Measurements from ENCODE around the gene SHISAL2B. TPM values are rescaled to one million over a fixed set of nuclear protein-coding genes. Genes with fewer than 3 reads are reported as not detected.

SHISAL2B gene
- not detected in 2 replicates for total RNA-seq (ENCODE audit: low replicate concordance)

GRCh38 chr5:64690417-64691151, at the start of gene SHISAL2B:
Gene SHISAL2B (plus strand): TSS chr5:64690503. CDS start chr5:64690624, 121 bp downstream.
- peak; percentile 12 for DNase-seq (ENCODE audit: low read depth)
- TF ChIP-seq CTCF (IDR thresholded peaks at IDR 0.05; ENCODE audit: insufficient read depth, low read length) = no peak
- peak within 1 kb of the TSS; percentile 49 for H3K4me3 ChIP-seq (ENCODE audit: low read depth, low read length)

GRCh38 chr5:64644831-64645230, 45.5 kb upstream of the SHISAL2B start:
- no peak for TF ChIP-seq CTCF (IDR thresholded peaks at IDR 0.05; ENCODE audit: insufficient read depth, low read length)
- H3K4me3 ChIP-seq (ENCODE audit: low read depth, low read length) = no peak overlapping the region
- no peak for DNase-seq (ENCODE audit: low read depth)

- no peak for DNase-seq (ENCODE audit: low read depth)
- H3K4me3 ChIP-seq (ENCODE audit: low read depth, low read length) = no peak overlapping the region
- TF ChIP-seq CTCF (IDR thresholded peaks at IDR 0.05; ENCODE audit: insufficient read depth, low read length) = no peak
These were observed 44.1 kb upstream of the SHISAL2B start for GRCh38 chr5:64646169-64646568.

- peak; percentile 5 for DNase-seq (ENCODE audit: low read depth)
- TF ChIP-seq CTCF (IDR thresholded peaks at IDR 0.05; ENCODE audit: insufficient read depth, low read length) = no peak
- no peak overlapping the region for H3K4me3 ChIP-seq (ENCODE audit: low read depth, low read length)
These were observed 40.8 kb upstream of the SHISAL2B start for GRCh38 chr5:64649512-64649911.

GRCh38 chr5:64653766-64654560, 36.3 kb upstream of the SHISAL2B start:
- TF ChIP-seq CTCF (IDR thresholded peaks at IDR 0.05; ENCODE audit: insufficient read depth, low read length) = no peak

GRCh38 chr5:64654561-64654938, 35.8 kb upstream of the SHISAL2B start:
- H3K4me3 ChIP-seq (ENCODE audit: low read depth, low read length) = no peak overlapping the region
- DNase-seq (ENCODE audit: low read depth) = no peak
- no peak for TF ChIP-seq CTCF (IDR thresholded peaks at IDR 0.05; ENCODE audit: insufficient read depth, low read length)

More at GRCh38 chr5:64653766-64654560, 36.3 kb upstream of the SHISAL2B start:
- no peak overlapping the region for H3K4me3 ChIP-seq (ENCODE audit: low read depth, low read length)
- no peak for DNase-seq (ENCODE audit: low read depth)

Measured in fibroblast of the aortic adventitia (primary cell).